Measurements from ENCODE around the gene DOK5.

- TF ChIP-seq POLR2A (IDR thresholded peaks at IDR 0.05) (no peak), CTCF (IDR thresholded peaks at IDR 0.05) (no peak)
Measured at GRCh38 chr20:54557806-54558590, 82.6 kb downstream of the DOK5 start.

Data from adrenal gland (tissue), 5 donors.